ENCODE measurements around the gene RAPGEF2. TPM values are rescaled to one million over a fixed set of nuclear protein-coding genes. Genes with fewer than 3 reads are reported as not detected.
A peak's percentile ranks its signal among the peaks of the same experiment; 100 is the strongest.

Gene RAPGEF2
- total and polyA plus RNA-seq, 10 of the 15 experiments (the other 5 are each of a cell fraction or from before 2014, with no cell fraction given) = 0.31 to 24.0 (median 2.9) TPM

- Histone ChIP-seq H2AFZ (ENCODE audit: control insufficient read depth, low read depth, low read length) (no peak overlapping the region), H3K27me3 (replicated peaks in 1 of 2; ENCODE audit: control insufficient read depth in 2 of 2, insufficient read depth in 2 of 2, low read length in 1 of 2) (no peaks in the 10 kb centered on the region), H4K20me1 (ENCODE audit: control insufficient read depth, insufficient read depth) (no peaks in the 10 kb centered on the region), H3K4me1 (ENCODE audit: control insufficient read depth, insufficient read depth, low read length) (no peaks in the 10 kb centered on the region), H3K27ac (ENCODE audit: control insufficient read depth, insufficient read depth) (no peak overlapping the region), H3K4me3 (no peak overlapping the region), H3K9me3 (replicated peaks; ENCODE audit: control insufficient read depth, insufficient read depth, low read length) (no peaks in the 10 kb centered on the region), H3K9ac (ENCODE audit: control insufficient read depth, insufficient read depth, low read length) (no peak overlapping the region), H3K4me2 (ENCODE audit: control insufficient read depth, insufficient read depth) (no peak overlapping the region), H3K79me2 (ENCODE audit: control insufficient read depth, insufficient read depth, low read length) (no peaks in the 10 kb centered on the region), H3K36me3 (ENCODE audit: control insufficient read depth in 2 of 2, insufficient read depth in 2 of 2, low read length in 1 of 2) (no peaks in the 10 kb centered on the region; a peak in 2 of 4 replicates)
- intact Hi-C loops (cut with micrococcal nuclease; ENCODE audit: unreplicated experiment) (no loop called here), in situ Hi-C loops (cut with MboI) (no loop called here)
- 77% methylated on average over 5 of the region's 5 CpGs for WGBS (ENCODE audit: insufficient coverage, insufficient replicate concordance, low lambda C conversion rate, missing lambda C conversion rate)
- ChIA-PET SMC1A (ENCODE audit: uncharacterized antibody, unreplicated experiment) (interaction anchor here (1.1 to 2.7 kb wide), 3 partner anchors 337 to 356 kb away, joined by 4 to 8 read pairs (median 4); no protein-coding TSS in a partner anchor), POLR2A (no interaction called here), RAD21 (ENCODE audit: unreplicated experiment) (interaction anchor here (1.0 to 1.1 kb wide), 2 partner anchors 17 to 339 kb away, joined by 3 read pairs; no protein-coding TSS in a partner anchor), CTCF (interaction anchor here (1.6 kb wide), 1 partner anchor 339 kb away, joined by 6 read pairs; no protein-coding TSS in a partner anchor)
- FAIRE-seq (no peak), DNase-seq (ENCODE audit: low read depth, low spot score) (no peak), ATAC-seq (no peak)
- no peak for TF ChIP-seq ESRRA (IDR thresholded peaks at IDR 0.05; ENCODE audit: low read length)
- TF ChIP-seq CBX3 (IDR thresholded peaks at IDR 0.05; ENCODE audit: borderline replicate concordance, low read depth) = no peak
- no TSS peak for BruUV-seq (replicated peaks)
Observed at GRCh38 chr4:159195361-159195769, 92.5 kb downstream of the RAPGEF2 start.

- no TSS peak for BruUV-seq (replicated peaks)
- Histone ChIP-seq H3K79me2 (ENCODE audit: control insufficient read depth, insufficient read depth, low read length) (no peaks in the 10 kb centered on the region), H3K36me3 (ENCODE audit: control insufficient read depth in 2 of 2, insufficient read depth in 2 of 2, low read length in 1 of 2) (no peaks in the 10 kb centered on the region; a peak in 2 of 4 replicates), H3K4me3 (no peak overlapping the region), H3K4me1 (ENCODE audit: control insufficient read depth, insufficient read depth, low read length) (no peaks in the 10 kb centered on the region), H3K27ac (ENCODE audit: control insufficient read depth, insufficient read depth) (no peak overlapping the region), H3K9me3 (replicated peaks; ENCODE audit: control insufficient read depth, insufficient read depth, low read length) (no peaks in the 10 kb centered on the region), H2AFZ (ENCODE audit: control insufficient read depth, low read depth, low read length) (no peak overlapping the region), H4K20me1 (ENCODE audit: control insufficient read depth, insufficient read depth) (no peaks in the 10 kb centered on the region), H3K27me3 (replicated peaks in 1 of 2; ENCODE audit: control insufficient read depth in 2 of 2, insufficient read depth in 2 of 2, low read length in 1 of 2) (no peaks in the 10 kb centered on the region), H3K9ac (ENCODE audit: control insufficient read depth, insufficient read depth, low read length) (no peak overlapping the region), H3K4me2 (ENCODE audit: control insufficient read depth, insufficient read depth) (no peak overlapping the region)
- no peak for DNase-seq (ENCODE audit: low read depth, low spot score)
- SMC1A ChIA-PET (ENCODE audit: uncharacterized antibody, unreplicated experiment) = interaction anchor here (0.6 to 1.5 kb wide), 4 partner anchors 12 to 341 kb away, joined by 3 read pairs; no protein-coding TSS in a partner anchor
- WGBS (ENCODE audit: insufficient coverage, insufficient replicate concordance, low lambda C conversion rate, missing lambda C conversion rate) = 75% methylated on average over 4 of the region's 4 CpGs
- CTCF ChIA-PET = interaction anchor here (1.0 to 8.3 kb wide), 2 partner anchors 20 to 344 kb away, joined by 5 to 153 read pairs; no protein-coding TSS in a partner anchor
- peak; percentile 47 for FAIRE-seq
- in situ Hi-C loops (cut with MboI) (no loop called here), intact Hi-C loops (cut with micrococcal nuclease; ENCODE audit: unreplicated experiment) (no loop called here)
- POLR2A ChIA-PET = no interaction called here
- RAD21 ChIA-PET (ENCODE audit: unreplicated experiment) = no interaction called here
- no peak for ATAC-seq
- no peak for TF ChIP-seq JUNB (IDR thresholded peaks at IDR 0.05)
- TF ChIP-seq NR2F1 (conservative IDR thresholded peaks at IDR 0.05) = no peak
- no peak for TF ChIP-seq IRF3 (IDR thresholded peaks at IDR 0.05)
- TF ChIP-seq NFYB (IDR thresholded peaks at IDR 0.05; ENCODE audit: insufficient read depth, low read depth, low read length) = no peak
- TF ChIP-seq TCF12 (IDR thresholded peaks at IDR 0.05; ENCODE audit: low read depth, low read length) = no peak
- no peak for TF ChIP-seq POLR2AphosphoS5 (IDR thresholded peaks at IDR 0.05; ENCODE audit: low read length)
- no peak for TF ChIP-seq CREB1 (IDR thresholded peaks at IDR 0.05; ENCODE audit: low read depth)
- TF ChIP-seq IRF5 (IDR thresholded peaks at IDR 0.05; ENCODE audit: borderline replicate concordance) = no peak
- no peak for TF ChIP-seq SIN3A (IDR thresholded peaks at IDR 0.05; ENCODE audit: low read depth, low read length)
- no peak for TF ChIP-seq CREM (IDR thresholded peaks at IDR 0.05; ENCODE audit: low read depth)
- no peak for TF ChIP-seq SMC3 (IDR thresholded peaks at IDR 0.05; ENCODE audit: borderline replicate concordance, low read length)
- TF ChIP-seq STAT3 (IDR thresholded peaks at IDR 0.05; ENCODE audit: low read depth, low read length) = no peak
- TF ChIP-seq RBBP5 (conservative IDR thresholded peaks at IDR 0.05) = no peak
- TF ChIP-seq MXI1 (IDR thresholded peaks at IDR 0.05; ENCODE audit: low read depth, low read length) = no peak
Observed at GRCh38 chr4:159197260-159197884, 94.5 kb downstream of the RAPGEF2 start.
